GM18499 (cell line): ENCODE data around the gene OR4C5.
"Not testable (repeated sequence)": the region's sequence is repeated elsewhere in the genome, so short reads cannot be mapped to it uniquely, and the experiment has no call there.

Source experiments
- ATAC-seq: cut with Tn5 transposase; IDR thresholded peaks from one replicate; pipeline ENCODE4 v1.9.1; 2021; ENCODE audit warnings: moderate number of reproducible peaks; ENCODE audit not compliant: insufficient read depth, unreplicated experiment

The OR4C5 gene

DNA sequence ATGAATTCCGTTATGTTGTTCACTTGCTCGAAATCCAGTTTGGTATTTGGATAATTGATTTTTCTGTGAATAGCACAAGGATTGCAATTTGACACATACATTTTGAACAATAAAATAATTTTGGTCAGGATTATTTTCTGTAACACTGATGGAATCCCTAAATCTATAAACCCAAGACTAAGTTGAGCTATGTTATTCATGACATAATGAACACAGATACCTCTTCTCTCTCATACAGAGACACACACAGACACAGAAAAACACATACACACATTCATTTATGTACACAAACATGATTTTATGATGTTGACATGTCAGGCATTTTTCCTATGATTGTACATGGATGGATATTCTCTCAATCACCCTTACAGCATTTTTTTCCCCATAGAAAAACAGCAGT lies at the start of gene OR4C5:
OR4C5 (minus strand) TSS at position 101 of the 400 bp plus-strand sequence; CDS start at position 101, 0 bp downstream.
- ATAC-seq: no peak

DNA sequence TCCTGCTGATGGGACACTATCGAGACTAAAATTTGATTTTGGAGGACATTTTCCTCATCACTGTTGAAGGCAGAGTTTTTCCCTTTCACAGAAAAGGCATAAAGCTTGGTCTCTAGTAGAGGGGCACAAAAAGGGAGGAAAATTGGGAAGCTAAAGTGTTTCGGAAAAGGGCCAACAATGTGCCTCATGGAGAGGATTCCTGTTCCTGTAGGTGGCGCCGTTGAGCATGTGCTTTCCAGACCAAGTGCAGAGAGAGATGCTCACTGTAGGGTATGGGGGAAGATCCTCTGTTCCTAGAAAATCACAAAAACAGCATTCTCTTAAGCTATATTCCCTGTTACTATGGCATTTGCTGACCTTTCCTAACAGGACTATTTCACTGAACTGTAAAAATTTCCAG lies 18.4 kb upstream of the OR4C5 start:
- no peak for ATAC-seq

DNA sequence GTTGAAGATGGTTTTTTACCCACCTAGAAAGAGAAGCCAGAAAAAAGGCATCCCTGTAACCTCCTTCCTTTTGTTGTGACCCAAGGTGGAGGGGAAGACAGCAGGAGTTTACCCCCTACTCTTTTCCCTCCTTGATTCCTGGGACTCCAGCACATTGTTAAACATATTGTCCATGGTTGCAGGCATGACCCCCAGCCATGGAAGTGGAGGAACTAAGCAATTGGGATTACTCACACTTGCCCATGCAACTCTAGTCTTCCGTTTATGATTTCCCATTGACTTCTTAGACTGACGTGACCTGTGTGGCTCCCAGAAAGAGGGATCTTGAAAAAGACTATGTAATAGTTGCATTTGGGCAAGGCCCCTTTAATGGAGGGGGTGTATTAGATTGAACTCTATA lies 17.9 kb upstream of the OR4C5 start:
- not testable (repeated sequence) for ATAC-seq

DNA sequence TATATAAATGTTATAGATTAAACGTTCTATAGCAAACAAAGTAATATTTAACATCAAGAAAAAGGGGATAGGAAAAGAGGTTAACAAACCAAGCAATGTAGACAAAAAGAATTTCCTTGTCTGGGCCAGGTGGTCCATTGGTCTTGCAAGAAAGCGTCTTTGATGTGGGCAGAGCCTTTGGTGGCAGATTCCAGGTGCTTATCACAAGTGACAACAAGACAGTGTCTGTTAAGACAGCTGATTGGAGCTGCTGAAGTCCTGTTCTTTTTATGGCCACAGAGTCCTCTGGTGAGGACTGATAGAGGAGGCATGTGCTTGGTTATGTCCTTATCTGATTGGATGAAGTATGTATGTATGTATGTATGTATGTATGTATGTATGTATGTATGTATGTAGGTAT lies 5.0 kb downstream of the OR4C5 start:
- ATAC-seq: not testable (repeated sequence)

DNA sequence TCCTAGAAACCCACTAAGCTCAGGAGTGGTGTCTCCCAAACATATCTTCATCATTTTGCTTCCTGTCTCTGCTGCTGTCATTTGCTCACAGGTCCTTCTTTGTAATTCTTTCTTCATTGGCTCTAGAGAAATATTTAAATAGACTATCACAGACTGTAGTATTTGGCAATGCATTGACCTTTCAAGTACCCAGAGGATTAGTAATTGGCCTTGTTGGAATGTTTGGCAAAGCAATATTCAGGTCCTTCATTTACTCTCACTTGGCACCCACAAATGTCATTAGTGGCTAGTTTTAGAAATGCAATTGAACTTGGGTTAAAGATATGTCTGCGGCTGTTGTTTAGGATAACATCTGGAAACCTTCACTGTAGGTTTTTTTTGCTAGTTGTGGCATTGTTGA lies 11.6 kb downstream of the OR4C5 start:
- no peak for ATAC-seq

DNA sequence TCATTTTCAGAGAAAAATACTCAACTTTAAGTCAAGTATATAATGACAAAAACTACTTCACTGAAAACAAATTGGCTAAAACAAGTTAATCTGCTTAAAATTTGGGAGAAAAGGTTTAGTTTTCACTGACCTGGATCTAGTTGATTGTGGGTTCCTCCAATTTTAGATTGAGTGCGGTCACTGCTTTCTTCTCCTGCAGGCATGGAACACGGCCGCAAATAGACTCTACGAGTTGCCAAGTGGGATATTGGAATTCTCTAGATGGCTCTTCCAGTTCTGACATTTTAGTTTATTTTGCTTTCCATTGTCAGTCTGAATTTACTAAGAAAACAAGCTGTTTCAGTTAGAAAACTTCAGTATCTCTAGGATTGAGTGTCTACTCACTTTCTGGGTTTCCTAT lies 12.3 kb downstream of the OR4C5 start:
- ATAC-seq: no peak

DNA sequence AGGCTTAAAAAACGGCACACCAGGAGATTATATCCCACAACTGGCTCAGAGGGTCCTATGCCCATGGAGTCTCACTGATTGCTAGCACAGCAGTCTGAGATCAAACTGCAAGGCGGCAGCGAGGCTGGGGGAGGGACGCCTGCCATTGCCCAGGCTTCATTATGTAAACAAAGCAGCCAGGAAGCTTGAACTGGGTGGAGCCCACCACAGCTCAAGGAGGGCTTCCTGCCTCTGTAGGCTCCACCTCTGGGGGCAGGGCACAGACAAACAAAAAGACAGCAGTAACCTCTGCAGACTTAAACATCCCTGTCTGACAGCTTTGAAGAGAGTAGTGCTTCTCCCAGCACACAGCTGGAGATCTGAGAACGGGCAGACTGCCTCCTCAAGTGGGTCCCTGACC lies 20.0 kb downstream of the OR4C5 start:
- ATAC-seq: not testable (repeated sequence)

DNA sequence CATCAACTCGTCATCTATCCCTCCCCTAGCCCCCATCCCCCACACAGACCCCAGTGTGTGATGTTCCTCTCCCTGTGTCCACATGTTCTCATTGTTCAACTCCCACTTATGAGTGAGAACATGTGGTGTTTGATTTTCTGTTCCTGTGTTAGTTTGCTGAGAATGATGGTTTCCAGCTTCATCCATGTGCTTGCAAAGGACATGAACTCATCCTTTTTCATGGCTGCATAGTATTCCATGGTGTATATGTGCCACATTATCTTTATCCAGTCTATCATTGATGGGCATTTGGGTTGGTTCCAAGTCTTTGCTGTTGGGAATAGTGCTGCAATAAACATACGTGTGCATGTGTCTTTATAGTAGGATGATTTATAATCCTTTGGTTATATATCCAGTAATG lies 23.8 kb downstream of the OR4C5 start:
- not testable (repeated sequence) for ATAC-seq

DNA sequence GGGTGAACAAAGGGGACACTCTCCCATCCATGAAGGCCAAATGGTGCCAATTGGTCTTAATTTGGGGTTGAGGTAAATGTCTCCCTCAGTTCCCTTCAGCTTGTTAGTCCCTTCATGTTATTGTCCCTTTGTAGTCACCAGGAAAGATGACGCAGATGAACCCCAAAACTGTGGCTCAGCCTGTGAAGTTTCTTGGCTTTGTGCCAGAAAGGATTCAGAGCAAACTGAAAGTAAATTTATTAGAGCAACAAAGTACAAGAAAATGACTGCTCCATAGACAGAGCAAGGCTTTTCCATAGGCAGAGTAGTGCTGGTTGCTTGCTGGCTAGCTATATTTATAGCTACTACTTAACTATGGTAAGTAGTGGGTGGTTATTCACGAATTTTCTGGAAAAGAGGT lies 24.8 kb downstream of the OR4C5 start:
- no peak for ATAC-seq

DNA sequence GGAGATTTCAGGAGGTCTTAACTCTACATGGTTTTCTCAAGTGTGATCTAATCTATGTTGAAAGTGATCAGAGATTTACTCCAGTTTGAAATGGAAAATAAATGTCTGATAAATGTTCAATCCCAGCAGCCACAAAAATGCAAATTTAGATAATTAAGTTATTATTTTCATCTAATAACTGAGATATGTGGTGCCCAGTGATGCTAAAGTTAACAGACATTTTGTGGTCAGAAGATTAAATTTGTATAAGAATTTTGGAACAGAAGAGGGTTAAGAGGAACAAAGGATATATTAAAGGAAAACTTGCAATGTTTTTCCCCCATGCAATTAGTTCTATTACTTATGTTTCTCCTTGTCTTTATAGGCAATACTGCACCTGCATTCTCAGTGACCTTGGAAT lies 41.6 kb downstream of the OR4C5 start, which contains the start of gene OR4C3:
OR4C3 (plus strand) TSS at position 301 of the 400 bp plus-strand sequence. CDS start 102 bp downstream, outside the sequence.
- ATAC-seq: not testable (repeated sequence)

DNA sequence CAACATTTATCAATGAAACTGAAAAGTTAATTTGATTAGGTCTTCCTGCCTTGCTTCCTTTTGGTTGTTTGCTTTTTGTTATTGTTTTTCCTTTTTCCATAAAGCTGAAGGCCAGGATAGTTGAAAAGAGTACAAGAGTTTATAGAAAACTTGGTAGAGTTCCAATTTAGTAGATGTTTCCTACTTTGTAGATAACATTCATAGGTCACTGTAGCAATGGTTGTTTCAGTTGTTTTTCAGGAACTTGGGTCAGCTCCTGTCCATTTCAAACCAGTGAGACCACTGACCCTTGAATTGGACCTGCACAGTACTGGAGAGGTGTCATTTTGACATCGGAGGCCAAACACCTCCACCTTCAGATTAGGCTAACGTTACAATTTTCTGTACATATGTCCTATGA lies 46.5 kb downstream of the OR4C5 start:
- ATAC-seq: not testable (repeated sequence)
